Astrocyte of the spinal cord (primary cell): Measurements from ENCODE around the gene ADK.

Experiments used
- DNase-seq: peaks from one replicate; pipeline ENCODE4 v3.0.0; 2011; ENCODE audit warnings: low read depth, low spot score
- H3K4me3 ChIP-seq: 2 replicates; pipeline ENCODE4 v1.5.1; 2011; ENCODE audit warnings: low read depth, mild to moderate bottlenecking, low read length, moderate library complexity
- CTCF ChIP-seq: IDR thresholded peaks from 2 replicates; pipeline ENCODE4 v1.5.1; 2012; ENCODE audit warnings: low read depth, mild to moderate bottlenecking, low read length, inconsistent platforms
- in situ Hi-C: cut with HindIII; loops from 2 replicates; pipeline ENCODE4 v1.10.0; 2017; ENCODE audit warnings: low sequenced_read_pairs

Gene ADK

DNA sequence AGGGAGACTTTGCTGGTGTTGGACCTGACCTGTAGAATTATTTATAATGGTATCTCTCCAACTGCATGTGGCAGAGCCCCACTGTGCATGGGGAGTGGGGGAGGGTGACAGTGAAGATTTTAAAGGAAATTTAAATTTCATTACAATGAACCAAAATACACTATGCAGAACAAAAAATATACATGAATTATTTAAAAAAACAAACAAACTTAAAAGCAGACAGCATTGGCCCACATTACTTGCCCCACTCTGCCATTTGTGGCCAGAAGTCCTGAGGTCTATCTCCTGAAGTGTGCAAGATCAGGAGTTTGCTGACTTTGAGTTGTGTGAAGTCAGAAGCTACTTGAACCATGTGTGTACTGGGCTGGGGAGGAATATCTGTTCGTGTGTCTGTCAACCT lies 40.9 kb upstream of the ADK start:
- no peak for DNase-seq
- no peak for TF ChIP-seq CTCF
- in situ Hi-C loops = no loop called here
- H3K4me3 ChIP-seq = no peak overlapping the region

- in situ Hi-C loops = no loop called here
- no peak for TF ChIP-seq CTCF
- no peak overlapping the region for H3K4me3 ChIP-seq
- DNase-seq = no peak
Observed at GRCh38 chr10:74111799-74112198, 39.2 kb upstream of the ADK start.

GRCh38 chr10:74113546-74113945 lies 37.5 kb upstream of the ADK start:
- no peak for DNase-seq
- in situ Hi-C loops = no loop called here
- TF ChIP-seq CTCF = no peak
- no peak overlapping the region for H3K4me3 ChIP-seq

- H3K4me3 ChIP-seq = no peak overlapping the region
- in situ Hi-C loops = no loop called here
- TF ChIP-seq CTCF = no peak
- DNase-seq = no peak
Observed at GRCh38 chr10:74114041-74114448, 37.0 kb upstream of the ADK start.

DNA sequence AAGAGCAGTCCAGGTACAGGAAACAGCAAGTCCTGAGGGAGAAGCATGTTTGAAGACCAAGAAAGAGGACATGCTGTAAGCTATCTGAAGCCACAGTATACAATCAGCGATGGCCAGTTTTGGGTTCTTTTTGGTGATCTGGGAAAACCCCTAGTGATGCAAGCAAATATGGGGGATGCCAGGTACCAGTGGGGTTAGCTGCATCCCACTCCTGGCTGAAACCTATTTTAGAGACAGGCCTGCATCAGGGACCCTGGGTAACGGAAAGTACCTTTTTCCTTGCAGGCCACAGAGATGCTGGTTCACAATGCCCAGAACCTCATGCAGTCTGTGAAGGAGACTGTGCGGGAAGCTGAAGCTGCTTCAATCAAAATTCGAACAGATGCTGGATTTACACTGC lies 33.3 kb upstream of the ADK start:
- no peak for TF ChIP-seq CTCF
- H3K4me3 ChIP-seq = no peak overlapping the region
- in situ Hi-C loops = no loop called here
- no peak for DNase-seq

DNA sequence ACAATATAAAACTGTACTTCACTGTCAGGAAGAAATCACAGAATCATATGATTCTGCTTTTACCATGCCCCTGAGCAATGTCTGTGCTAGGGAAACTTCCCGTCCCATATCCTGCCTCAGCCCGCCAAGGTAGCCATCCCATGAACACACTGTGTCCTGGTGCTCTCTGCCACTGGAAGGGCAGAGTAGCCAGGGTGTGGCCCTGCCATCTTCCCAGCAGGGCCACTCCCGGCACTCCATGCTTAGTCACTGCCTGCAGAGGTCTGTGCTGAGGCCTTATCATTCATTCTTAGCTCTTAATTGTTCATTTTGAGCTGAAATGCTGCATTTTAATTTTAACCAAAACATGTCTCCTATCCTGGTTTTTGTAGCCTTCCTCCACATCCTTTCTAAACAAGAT lies 32.2 kb upstream of the ADK start:
- no peak overlapping the region for H3K4me3 ChIP-seq
- no peak for TF ChIP-seq CTCF
- in situ Hi-C loops = no loop called here
- DNase-seq = no peak

DNA sequence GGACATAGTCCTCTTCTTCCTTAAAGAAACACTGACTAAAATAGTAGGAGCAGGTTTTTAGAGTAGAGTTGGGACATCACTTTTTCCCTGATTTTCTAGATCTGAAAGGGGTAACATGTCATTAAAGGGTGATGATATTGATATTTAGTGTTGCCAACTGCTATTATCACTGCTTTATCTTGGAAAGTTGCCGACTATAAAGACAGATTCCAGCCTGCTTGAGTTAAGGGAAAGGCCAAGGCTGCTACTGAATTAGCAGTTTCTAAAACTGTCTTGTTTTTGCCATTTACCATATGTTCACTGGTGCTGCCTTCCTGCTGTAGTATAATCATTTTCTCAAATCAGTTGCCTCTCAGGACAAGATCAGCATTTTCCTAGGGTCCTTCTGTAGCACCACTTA lies 30.1 kb upstream of the ADK start:
- TF ChIP-seq CTCF = no peak
- in situ Hi-C loops = no loop called here
- H3K4me3 ChIP-seq = no peak overlapping the region
- no peak for DNase-seq
